Type B pancreatic cell (in vitro differentiated cells): Measurements from ENCODE around the gene GMDS. TPM values are rescaled to one million over a fixed set of nuclear protein-coding genes. Genes with fewer than 3 reads are reported as not detected.

Experiments
- DNase-seq: peaks from one replicate; pipeline ENCODE4 v3.0.0; 2021; ENCODE audit warnings: mixed read lengths; ENCODE audit not compliant: unreplicated experiment; ENCODE audit errors: extremely low spot score
- H3K27ac Mint-ChIP-seq: 2 replicates; pipeline ENCODE4 v1.8.0; 2021; ENCODE audit warnings: mild to moderate bottlenecking, mixed read lengths
- H3K27me3 Mint-ChIP-seq: 2 replicates; pipeline ENCODE4 v1.8.0; 2021; ENCODE audit warnings: mixed read lengths
- H3K36me3 Mint-ChIP-seq: 2 replicates; pipeline ENCODE4 v1.8.0; 2021; ENCODE audit warnings: mixed read lengths
- H3K4me1 Mint-ChIP-seq: one replicate; pipeline ENCODE4 v1.8.0; 2021; ENCODE audit warnings: mixed read lengths; ENCODE audit not compliant: unreplicated experiment
- H3K4me3 Mint-ChIP-seq: 2 replicates; pipeline ENCODE4 v1.8.0; 2021; ENCODE audit warnings: mild to moderate bottlenecking, mixed read lengths
- H3K9me3 Mint-ChIP-seq: 2 replicates; pipeline ENCODE4 v1.8.0; 2021; ENCODE audit warnings: mixed read lengths
- CTCF ChIP-seq: fragments of 200-600 bp; sonication (generic); conservative IDR thresholded peaks from 2 replicates; pipeline ENCODE4 v1.5.0; 2021; ENCODE audit warnings: antibody characterized with exemption, mild to moderate bottlenecking
- total RNA-seq: library from RNA; stranded (reverse); gene quantifications from 2 replicates; pipeline ENCODE4 v1.2.1, GENCODE V29; 2021; ENCODE audit warnings: low replicate concordance

Gene GMDS
- total RNA-seq, 1 donor from 2014 or later, result 41.3 TPM

GRCh38 chr6:1701668-1702353, 543.6 kb downstream of the GMDS start:
- H3K4me1 Mint-ChIP-seq, result peaks cover 44% of the 10 kb centered on the region
- no peak overlapping the region for H3K27ac Mint-ChIP-seq
- no peak for DNase-seq

GRCh38 chr6:1700278-1700967, 545.0 kb downstream of the GMDS start:
- Mint-ChIP-seq H3K4me3 (no peak overlapping the region), H3K4me1 (peaks cover 44% of the 10 kb centered on the region), H3K9me3 (peaks cover 5% of the 10 kb centered on the region), H3K27me3 (peaks cover 12% of the 10 kb centered on the region), H3K36me3 (peaks cover 4% of the 10 kb centered on the region), H3K27ac (no peak overlapping the region)
- no peak for DNase-seq
- no peak for TF ChIP-seq CTCF

More at GRCh38 chr6:1701668-1702353, 543.6 kb downstream of the GMDS start:
- peaks cover 5% of the 10 kb centered on the region for H3K9me3 Mint-ChIP-seq
- H3K27me3 Mint-ChIP-seq, result peaks cover 12% of the 10 kb centered on the region
- no peaks in the 10 kb centered on the region for H3K36me3 Mint-ChIP-seq
- H3K4me3 Mint-ChIP-seq, result no peak overlapping the region
- no peak for TF ChIP-seq CTCF

GRCh38 chr6:1698527-1698926, 546.9 kb downstream of the GMDS start:
- no peak for DNase-seq
- H3K36me3 Mint-ChIP-seq, result peaks cover 4% of the 10 kb centered on the region
- peaks cover 3% of the 10 kb centered on the region for H3K27me3 Mint-ChIP-seq
- peaks cover 5% of the 10 kb centered on the region for H3K9me3 Mint-ChIP-seq
- no peak overlapping the region for H3K4me3 Mint-ChIP-seq
- H3K27ac Mint-ChIP-seq, result no peak overlapping the region
- no peak for TF ChIP-seq CTCF
- peaks cover 40% of the 10 kb centered on the region for H3K4me1 Mint-ChIP-seq

GRCh38 chr6:1697688-1698351, 547.6 kb downstream of the GMDS start:
- Mint-ChIP-seq H3K27me3 (no peaks in the 10 kb centered on the region), H3K27ac (no peak overlapping the region), H3K9me3 (peaks cover 5% of the 10 kb centered on the region), H3K36me3 (peaks cover 9% of the 10 kb centered on the region), H3K4me3 (no peak overlapping the region), H3K4me1 (peaks cover 36% of the 10 kb centered on the region)
- TF ChIP-seq CTCF, result no peak
- DNase-seq, result no peak

- no peak overlapping the region for H3K27ac Mint-ChIP-seq
- H3K36me3 Mint-ChIP-seq, result peaks cover 17% of the 10 kb centered on the region
- H3K27me3 Mint-ChIP-seq, result no peaks in the 10 kb centered on the region
- no peak for TF ChIP-seq CTCF
- H3K9me3 Mint-ChIP-seq, result peaks cover 5% of the 10 kb centered on the region
- no peak overlapping the region for H3K4me3 Mint-ChIP-seq
- peaks cover 24% of the 10 kb centered on the region for H3K4me1 Mint-ChIP-seq
- DNase-seq, result no peak
Observed at GRCh38 chr6:1696463-1696850, 548.9 kb downstream of the GMDS start.
